ENCODE measurements around the gene UNC119B.
A peak's percentile ranks its signal among the peaks of the same experiment; 100 is the strongest.

The UNC119B gene

DNA sequence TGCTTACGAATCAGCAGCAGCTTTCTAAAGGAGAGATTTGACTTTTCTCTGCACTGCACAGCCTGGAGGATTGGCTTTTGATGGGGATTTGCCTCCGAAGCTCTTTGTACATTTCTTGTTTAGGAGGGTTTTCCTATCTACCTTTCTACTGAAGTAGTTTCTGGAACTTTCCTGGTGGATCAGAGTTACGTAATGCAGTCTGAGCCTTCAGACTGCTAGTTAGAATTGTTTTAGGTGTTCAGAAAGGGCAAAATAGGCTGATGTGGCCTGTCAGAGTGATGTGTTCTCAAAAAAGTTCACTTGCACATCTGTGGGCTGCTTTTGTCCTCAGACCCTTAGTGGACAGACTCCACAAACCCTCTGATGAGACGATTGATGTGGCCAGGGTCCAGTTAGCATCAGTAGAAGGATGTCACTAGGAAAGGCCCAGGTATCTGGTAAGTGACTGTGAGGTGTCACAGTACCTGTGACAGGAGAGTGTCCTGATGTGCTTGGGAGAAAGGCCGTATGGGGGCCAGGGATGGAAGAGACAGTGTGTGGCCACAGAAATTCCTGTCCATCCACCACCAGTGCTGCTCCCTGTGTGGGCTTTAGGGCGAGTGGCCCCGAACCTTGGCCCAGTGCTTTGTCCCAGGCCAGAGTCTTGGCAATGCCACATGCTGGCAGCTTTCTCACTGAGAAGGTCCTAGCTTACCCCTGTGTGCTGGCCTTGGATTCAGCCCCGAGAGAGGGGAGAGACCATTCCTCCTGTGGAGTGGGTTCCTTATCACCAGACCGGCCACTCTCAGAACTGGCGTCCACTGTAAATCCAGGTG, 10.9 kb downstream of the UNC119B start:
- no peak for DNase-seq (ENCODE audit: low spot score)
- TF ChIP-seq, protein P1, sequence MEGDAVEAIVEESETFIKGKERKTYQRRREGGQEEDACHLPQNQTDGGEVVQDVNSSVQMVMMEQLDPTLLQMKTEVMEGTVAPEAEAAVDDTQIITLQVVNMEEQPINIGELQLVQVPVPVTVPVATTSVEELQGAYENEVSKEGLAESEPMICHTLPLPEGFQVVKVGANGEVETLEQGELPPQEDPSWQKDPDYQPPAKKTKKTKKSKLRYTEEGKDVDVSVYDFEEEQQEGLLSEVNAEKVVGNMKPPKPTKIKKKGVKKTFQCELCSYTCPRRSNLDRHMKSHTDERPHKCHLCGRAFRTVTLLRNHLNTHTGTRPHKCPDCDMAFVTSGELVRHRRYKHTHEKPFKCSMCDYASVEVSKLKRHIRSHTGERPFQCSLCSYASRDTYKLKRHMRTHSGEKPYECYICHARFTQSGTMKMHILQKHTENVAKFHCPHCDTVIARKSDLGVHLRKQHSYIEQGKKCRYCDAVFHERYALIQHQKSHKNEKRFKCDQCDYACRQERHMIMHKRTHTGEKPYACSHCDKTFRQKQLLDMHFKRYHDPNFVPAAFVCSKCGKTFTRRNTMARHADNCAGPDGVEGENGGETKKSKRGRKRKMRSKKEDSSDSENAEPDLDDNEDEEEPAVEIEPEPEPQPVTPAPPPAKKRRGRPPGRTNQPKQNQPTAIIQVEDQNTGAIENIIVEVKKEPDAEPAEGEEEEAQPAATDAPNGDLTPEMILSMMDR (IDR thresholded peaks at IDR 0.05; ENCODE audit: borderline replicate concordance, control extremely low read depth, extremely low read depth, insufficient read depth, missing control alignments) = no peak
- in situ Hi-C loops (cut with MboI; ENCODE audit: low sequenced_read_pairs, unreplicated experiment) = no loop called here

DNA sequence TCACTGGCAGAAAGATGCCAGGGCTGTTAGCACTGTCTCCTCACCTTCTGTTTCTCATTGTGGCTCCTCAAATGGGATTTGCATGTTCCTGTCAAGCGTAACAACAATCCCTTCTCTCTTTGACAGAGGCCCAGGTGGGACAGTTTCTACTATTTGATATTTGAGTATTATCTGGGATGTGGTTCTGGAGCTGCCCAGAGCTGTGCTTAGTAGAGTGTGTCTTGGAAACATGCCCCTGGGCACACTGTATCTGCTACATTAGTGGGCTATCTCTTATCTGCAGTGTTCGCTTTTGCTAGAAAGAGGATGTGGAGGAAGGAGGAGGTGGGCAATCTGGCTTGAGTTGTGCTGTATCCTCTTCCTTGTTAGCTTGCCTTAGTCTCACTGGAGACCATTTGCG, 11.6 kb downstream of the UNC119B start:
- in situ Hi-C loops (cut with MboI; ENCODE audit: low sequenced_read_pairs, unreplicated experiment) = no loop called here
- no peak for DNase-seq (ENCODE audit: low spot score)
- TF ChIP-seq, protein P1 (IDR thresholded peaks at IDR 0.05; ENCODE audit: borderline replicate concordance, control extremely low read depth, extremely low read depth, insufficient read depth, missing control alignments) = no peak

DNA sequence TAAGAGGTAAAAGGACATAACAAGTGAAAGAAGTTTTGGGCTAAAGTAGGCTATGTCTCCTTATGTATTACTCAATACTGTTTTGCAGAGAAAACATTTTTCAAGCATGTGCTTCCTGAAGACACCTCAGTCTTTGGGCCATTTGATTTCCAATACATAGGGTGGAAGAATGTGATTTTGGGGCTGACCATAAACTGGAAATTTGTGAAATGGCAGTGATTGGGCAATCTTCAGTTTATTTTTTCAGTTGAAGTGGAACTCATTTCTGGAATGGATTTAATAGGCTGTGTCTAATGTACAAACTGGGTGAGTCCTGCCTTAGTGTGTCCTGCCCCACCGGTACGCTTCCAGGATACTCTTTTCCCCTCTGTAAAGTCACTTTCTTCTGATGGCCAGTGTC, 12.5 kb downstream of the UNC119B start:
- in situ Hi-C loops (cut with MboI; ENCODE audit: low sequenced_read_pairs, unreplicated experiment) = no loop called here
- TF ChIP-seq, protein P1 (IDR thresholded peaks at IDR 0.05; ENCODE audit: borderline replicate concordance, control extremely low read depth, extremely low read depth, insufficient read depth, missing control alignments) = no peak
- DNase-seq (ENCODE audit: low spot score) = no peak

DNA sequence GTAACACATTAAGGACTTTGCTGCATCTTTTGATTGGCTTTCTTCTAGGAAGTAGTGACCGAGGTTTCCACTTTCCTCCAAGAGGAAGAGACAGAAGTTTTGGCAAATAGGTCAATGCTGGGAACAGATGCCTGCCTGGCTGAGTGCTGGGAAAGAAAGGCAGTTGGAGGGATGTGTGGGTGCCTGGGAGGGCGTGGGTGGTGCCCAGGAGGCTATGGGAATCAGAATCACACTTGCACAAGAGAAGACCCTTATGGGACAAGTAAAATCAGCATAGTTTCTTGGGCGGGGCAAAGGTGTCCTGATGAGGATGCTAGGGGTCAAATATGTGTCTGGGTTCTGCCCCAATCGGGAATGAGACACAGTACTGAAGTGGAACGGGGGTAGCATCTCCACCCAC, 14.5 kb downstream of the UNC119B start:
- in situ Hi-C loops (cut with MboI; ENCODE audit: low sequenced_read_pairs, unreplicated experiment) = no loop called here

DNA sequence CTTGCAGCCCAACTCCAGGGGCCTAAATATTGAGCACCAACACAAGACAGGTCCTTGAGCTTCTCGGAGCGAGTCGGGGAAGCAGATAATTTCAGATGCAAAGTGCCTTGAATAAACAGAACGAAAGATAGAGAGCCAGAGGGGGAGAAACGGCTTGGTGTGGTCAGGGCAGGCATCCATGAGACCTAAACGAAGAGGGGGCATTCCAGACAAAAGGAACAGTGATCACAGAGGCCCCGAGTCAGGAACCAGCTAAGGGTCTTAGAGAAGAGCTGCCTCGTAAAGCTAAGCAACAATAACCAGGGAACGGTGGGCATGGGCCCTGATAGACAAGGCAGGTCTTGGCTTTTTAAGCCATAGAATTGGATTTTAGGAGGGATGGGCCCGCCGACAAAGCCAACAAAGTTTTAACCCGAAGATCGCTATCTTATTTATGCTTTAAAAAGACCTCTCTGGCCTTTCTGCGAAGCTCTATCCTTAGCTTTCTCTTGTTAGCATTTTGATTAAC, 14.9 kb downstream of the UNC119B start:
- DNase-seq (ENCODE audit: low spot score) = no peak
- TF ChIP-seq, protein P1 (IDR thresholded peaks at IDR 0.05; ENCODE audit: borderline replicate concordance, control extremely low read depth, extremely low read depth, insufficient read depth, missing control alignments) = no peak
- in situ Hi-C loops (cut with MboI; ENCODE audit: low sequenced_read_pairs, unreplicated experiment) = no loop called here

More for the DNA sequence above, 14.5 kb downstream of the UNC119B start:
- DNase-seq (ENCODE audit: low spot score) = no peak
- TF ChIP-seq, protein P1 (IDR thresholded peaks at IDR 0.05; ENCODE audit: borderline replicate concordance, control extremely low read depth, extremely low read depth, insufficient read depth, missing control alignments) = no peak

DNA sequence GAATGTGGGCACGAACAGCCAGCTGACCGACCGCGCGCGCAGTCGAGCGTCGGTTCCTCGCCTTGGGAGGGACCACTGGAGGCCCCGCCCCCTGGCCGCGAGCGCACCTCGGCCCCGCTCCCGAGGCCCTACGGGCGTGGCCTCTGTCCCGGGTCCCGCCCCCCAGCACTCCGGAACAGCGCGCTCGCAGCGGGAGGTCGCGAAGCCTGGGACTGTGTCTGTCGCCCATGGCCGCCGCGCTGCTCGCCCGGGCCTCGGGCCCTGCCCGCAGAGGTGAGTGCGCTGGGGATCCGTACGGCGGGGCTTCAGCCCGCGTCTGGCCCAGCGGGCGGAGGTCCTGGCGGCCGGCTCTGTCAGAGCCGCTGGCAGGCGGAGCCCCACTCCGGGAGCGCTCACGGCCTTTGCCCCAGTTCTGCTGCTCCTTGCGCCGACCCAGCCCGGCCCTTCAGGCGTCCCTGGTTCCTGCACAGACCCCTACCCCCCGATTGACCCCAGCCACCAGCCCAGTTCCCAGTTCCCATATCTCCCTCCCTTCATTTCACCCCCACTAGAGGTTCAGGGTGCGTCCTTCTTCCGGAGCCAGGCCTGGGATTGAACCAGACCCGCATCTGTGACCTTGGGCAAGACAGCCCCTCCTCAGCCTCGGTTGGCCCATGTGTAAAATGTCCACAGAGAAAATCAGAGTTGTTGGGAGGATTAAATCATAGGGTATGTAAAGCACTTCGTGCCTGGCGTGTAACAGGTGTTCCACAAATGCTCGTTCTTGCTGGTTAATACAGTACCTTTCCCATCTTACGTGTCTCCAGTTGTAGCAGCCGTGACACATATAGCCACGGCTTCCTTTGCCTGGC, 15.6 kb downstream of the UNC119B start, which contains the start of gene ACADS:
Gene ACADS (plus strand): TSS at position 168 of the 851 bp plus-strand sequence. CDS start 60 bp downstream, at position 228.
- TF ChIP-seq, protein P1 (IDR thresholded peaks at IDR 0.05; ENCODE audit: borderline replicate concordance, control extremely low read depth, extremely low read depth, insufficient read depth, missing control alignments) = no peak
- in situ Hi-C loops (cut with MboI; ENCODE audit: low sequenced_read_pairs, unreplicated experiment) = no loop called here
- peak; percentile 99 for DNase-seq (ENCODE audit: low spot score)

All from GM13976 (cell line).